ENCODE measurements around the gene TM4SF1.

- no peak for TF ChIP-seq CTCF (IDR thresholded peaks at IDR 0.05)
- no peak for TF ChIP-seq POLR2A (IDR thresholded peaks at IDR 0.05)
Measured at GRCh38 chr3:149400645-149401044, 23.2 kb upstream of the TM4SF1 start.

All from vagina (tissue), 2 donors.